Endometrium (tissue), 2 donors: ENCODE measurements around the gene SH3BGR.
"Not testable (repeated sequence)": the region's sequence is repeated elsewhere in the genome, so short reads cannot be mapped to it uniquely, and the experiment has no call there.

Experiments used
- FAIRE-seq: peaks from 2 replicates; lab custom pipeline; 2012; peaks lifted over from hg19 to GRCh38; lab: Jason Lieb, UNC
- donor health status: control.
- donor health status: control.

The SH3BGR gene

GRCh38 chr21:39451332-39452206 is at the start of gene SH3BGR:
TSS of gene SH3BGR (plus strand) at chr21:39451970. CDS start at chr21:39452097, 127 bp downstream.
- FAIRE-seq = no peak

GRCh38 chr21:39406065-39406464 is 45.7 kb upstream of the SH3BGR start:
- no peak for FAIRE-seq

- not testable (repeated sequence) for FAIRE-seq
These were observed 32.6 kb upstream of the SH3BGR start for GRCh38 chr21:39419204-39419603.

- no peak for FAIRE-seq
These were observed 29.1 kb upstream of the SH3BGR start for GRCh38 chr21:39422527-39423241.

- no peak for FAIRE-seq
These were observed 22.3 kb upstream of the SH3BGR start for GRCh38 chr21:39429445-39429844.

GRCh38 chr21:39430016-39430415 is 21.8 kb upstream of the SH3BGR start:
- no peak for FAIRE-seq

GRCh38 chr21:39430457-39430856 is 21.3 kb upstream of the SH3BGR start:
- no peak for FAIRE-seq

- no peak for FAIRE-seq
These were observed 20.8 kb upstream of the SH3BGR start for GRCh38 chr21:39430954-39431353.

- FAIRE-seq = no peak
These were observed 16.8 kb upstream of the SH3BGR start for GRCh38 chr21:39434950-39435349.

GRCh38 chr21:39439232-39439631 is 12.5 kb upstream of the SH3BGR start:
- FAIRE-seq = no peak

GRCh38 chr21:39441502-39442475 is 10.0 kb upstream of the SH3BGR start:
- no peak for FAIRE-seq

- no peak for FAIRE-seq
These were observed 7.2 kb upstream of the SH3BGR start for GRCh38 chr21:39444421-39445180.

- no peak for FAIRE-seq
These were observed 6.2 kb upstream of the SH3BGR start, which contains the start of gene LCA5L for GRCh38 chr21:39445321-39446269. TSS of gene LCA5L (minus strand) at chr21:39445778. CDS start at chr21:39428493, 17,285 bp downstream.

- no peak for FAIRE-seq
These were observed 4.5 kb upstream of the SH3BGR start for GRCh38 chr21:39447264-39447663.

GRCh38 chr21:39452207-39452969 is 618 bp downstream of the SH3BGR start:
- no peak for FAIRE-seq

GRCh38 chr21:39452970-39453342 is 1.2 kb downstream of the SH3BGR start:
- no peak for FAIRE-seq

- FAIRE-seq = no peak
These were observed 1.9 kb downstream of the SH3BGR start for GRCh38 chr21:39453571-39454179.

- no peak for FAIRE-seq
These were observed 3.3 kb downstream of the SH3BGR start for GRCh38 chr21:39454949-39455668.
